GM12872 (cell line): ENCODE measurements around the gene ZNF79.

Source experiments
- CTCF ChIP-seq: IDR thresholded peaks from 3 replicates; pipeline ENCODE4 v1.5.1; 2011; ENCODE audit warnings: low read depth, mild to moderate bottlenecking, low read length, moderate library complexity; ENCODE audit not compliant: insufficient read depth

ZNF79 gene

GRCh38 chr9:127437497-127438264 lies 13.5 kb downstream of the ZNF79 start:
- TF ChIP-seq CTCF: no peak

GRCh38 chr9:127438394-127438793 lies 14.2 kb downstream of the ZNF79 start:
- TF ChIP-seq CTCF: no peak

DNA sequence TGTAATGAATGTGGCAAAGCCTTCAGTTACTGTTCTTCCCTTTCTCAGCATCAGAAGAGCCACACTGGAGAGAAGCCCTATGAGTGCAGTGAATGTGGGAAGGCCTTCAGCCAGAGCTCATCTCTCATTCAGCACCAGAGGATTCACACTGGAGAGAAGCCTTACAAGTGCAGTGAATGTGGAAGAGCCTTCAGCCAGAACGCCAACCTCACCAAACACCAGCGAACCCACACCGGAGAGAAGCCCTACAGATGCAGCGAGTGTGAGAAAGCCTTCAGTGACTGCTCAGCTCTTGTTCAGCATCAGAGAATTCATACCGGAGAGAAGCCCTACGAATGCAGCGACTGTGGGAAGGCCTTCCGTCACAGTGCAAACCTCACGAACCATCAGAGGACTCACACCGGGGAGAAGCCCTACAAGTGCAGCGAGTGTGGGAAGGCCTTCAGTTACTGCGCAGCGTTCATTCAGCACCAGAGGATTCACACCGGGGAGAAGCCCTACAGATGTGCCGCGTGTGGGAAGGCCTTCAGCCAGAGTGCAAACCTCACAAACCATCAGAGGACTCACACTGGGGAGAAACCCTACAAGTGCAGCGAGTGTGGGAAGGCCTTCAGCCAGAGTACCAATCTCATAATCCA lies 20.2 kb downstream of the ZNF79 start:
- TF ChIP-seq CTCF: no peak

DNA sequence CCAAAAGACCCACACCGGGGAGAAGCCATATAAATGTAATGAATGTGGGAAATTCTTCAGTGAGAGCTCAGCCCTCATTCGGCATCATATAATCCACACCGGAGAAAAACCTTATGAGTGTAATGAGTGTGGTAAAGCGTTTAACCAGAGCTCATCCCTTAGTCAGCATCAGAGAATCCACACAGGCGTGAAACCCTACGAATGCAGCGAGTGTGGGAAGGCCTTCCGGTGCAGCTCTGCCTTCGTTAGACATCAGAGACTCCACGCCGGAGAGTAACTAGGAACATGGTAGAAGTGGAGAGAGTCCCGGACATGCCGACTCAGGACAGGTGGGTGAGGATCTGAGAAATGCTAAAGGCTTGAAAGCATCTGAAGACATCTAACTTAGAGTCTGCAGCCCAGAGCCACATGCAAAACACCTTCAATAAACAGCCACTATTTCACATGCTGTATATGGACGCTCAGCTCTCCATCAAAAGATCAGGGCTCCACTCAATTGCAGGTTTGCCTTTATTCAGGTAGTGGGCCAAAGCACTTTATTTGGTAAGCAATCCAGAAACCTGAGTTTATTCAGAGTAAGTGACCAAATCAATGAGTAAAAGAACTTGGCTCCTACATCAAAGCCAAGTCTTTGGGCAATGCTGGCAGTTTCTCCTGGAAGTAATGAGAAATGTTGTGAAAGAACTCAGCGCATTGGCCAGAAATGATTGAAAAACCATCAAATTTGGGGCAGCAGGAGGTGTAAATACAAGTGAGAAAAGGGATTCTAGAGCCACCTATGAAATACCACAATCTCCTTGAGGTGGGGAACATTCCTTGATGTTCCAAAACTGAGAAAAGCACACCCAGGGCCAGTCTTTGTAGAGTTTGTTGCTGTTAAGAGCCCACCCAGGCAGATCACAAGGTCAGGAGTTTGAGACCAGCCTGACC lies 21.0 kb downstream of the ZNF79 start:
- TF ChIP-seq CTCF: no peak

DNA sequence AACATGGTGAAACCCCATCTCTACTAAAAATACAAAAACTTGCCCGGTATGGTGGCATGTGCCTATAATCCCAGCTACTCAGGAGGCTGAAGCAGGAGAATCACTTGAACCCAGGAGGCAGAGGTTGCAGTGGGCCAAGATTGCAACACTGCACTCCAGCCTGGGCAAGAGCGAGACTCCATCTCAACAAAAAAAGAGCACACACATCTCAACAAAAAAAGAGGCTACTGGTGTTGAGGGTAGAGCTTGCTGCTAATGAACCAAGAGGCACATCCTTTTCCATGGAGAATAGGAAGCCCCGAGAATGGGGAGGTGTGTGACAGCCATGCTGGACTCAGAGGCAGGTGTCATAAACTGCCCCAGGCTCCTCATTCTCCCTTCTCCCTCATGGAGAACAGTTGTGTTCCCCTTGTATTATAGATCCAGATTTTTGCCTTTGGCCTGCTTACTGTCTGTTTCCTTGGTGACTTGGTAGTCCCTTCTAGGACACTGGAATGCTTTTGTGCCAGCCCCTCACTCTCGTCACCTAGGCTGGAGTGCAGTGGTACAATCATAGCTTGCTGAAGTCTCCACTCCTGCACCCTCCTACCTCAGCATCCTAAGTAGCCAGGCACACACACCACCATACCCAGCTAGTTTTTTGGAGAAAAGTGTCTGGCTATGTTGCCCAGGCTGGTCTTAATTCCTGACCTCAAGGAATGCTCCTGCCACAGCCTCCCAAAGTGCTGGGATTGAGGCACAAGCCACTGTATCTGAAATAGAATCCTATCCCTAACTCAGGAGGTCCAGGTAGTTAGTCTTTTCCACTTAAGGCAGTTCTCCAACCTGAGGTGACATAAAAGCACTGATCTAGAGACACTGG lies 21.9 kb downstream of the ZNF79 start:
- TF ChIP-seq CTCF: no peak

- TF ChIP-seq CTCF: no peak
Measured at GRCh38 chr9:127446713-127447415, 22.7 kb downstream of the ZNF79 start.
